HepG2 (cell line): ENCODE measurements around the gene C2CD2. TPM values are rescaled to one million over a fixed set of nuclear protein-coding genes. Genes with fewer than 3 reads are reported as not detected.

ENCODE experiments used
- ATAC-seq: fragments of 200-7000 bp; cut with Tn5 transposase; 3 replicates; pipeline ENCODE4 v1.9.1; 2020; ENCODE audit warnings: mild to moderate bottlenecking, moderate library complexity
- BruUV-seq: library from RNA; stranded (reverse); fragments of 400-500 nt; replicated peaks from 2 replicates; lab custom pipeline; 2021; lab: Mats Ljungman, UMichigan
- CTCF ChIA-PET: fragments of 300-600 bp; formaldehyde crosslinking; extraction: SDS; loops from one replicate; lab custom pipeline; 2021; ENCODE audit warnings: low total read pairs, inconsistent platforms, low intra/inter-chr PET ratio; lab: Yijun Ruan, JAX
- POLR2A ChIA-PET: fragments of 350-600 bp; sonication (Branson Sonifier 250); formaldehyde crosslinking; loops from one replicate; lab custom pipeline; 2020; ENCODE audit warnings: antibody characterized with exemption, inconsistent platforms; lab: Yijun Ruan, JAX
- DNase-seq: peaks from one replicate; pipeline ENCODE4 v3.0.0-alpha.2; 2015; ENCODE audit warnings: low spot score
- FAIRE-seq: peaks from 3 replicates; lab custom pipeline; 2011; peaks lifted over from hg19 to GRCh38; lab: Jason Lieb, UNC
- H2AFZ ChIP-seq: one replicate; pipeline ENCODE4 v1.6.1; 2011; ENCODE audit warnings: low read length, inconsistent platforms
- H3K27ac ChIP-seq: fragments of 300-600 bp; 3 replicates; pipeline ENCODE4 v1.8.0; 2011; ENCODE audit warnings: mixed run types, mild to moderate bottlenecking, mixed read lengths, low read length, inconsistent platforms; ENCODE audit not compliant: insufficient read depth; ENCODE audit errors: extremely low read length
- H3K27me3 ChIP-seq, 2 experiments: fragments of 200-600 bp in 1 of 2; 2 replicates in 1 of 2; 3 replicates in 1 of 2; pipeline versions ENCODE4 v1.6.0 to v1.8.0; 2011; ENCODE audit warnings: low read length in 2 of 2, mild to moderate bottlenecking in 2 of 2, moderate library complexity in 2 of 2, inconsistent platforms in 1 of 2; ENCODE audit not compliant: insufficient read depth in 2 of 2, control insufficient read depth in 1 of 2
- H3K36me3 ChIP-seq, 2 experiments: fragments of 200-600 bp in 1 of 2; replicated peaks in 1 of 2; 2 replicates in 1 of 2; 3 replicates in 1 of 2; pipeline versions ENCODE4 v1.5.1 to v1.8.0; 2011; ENCODE audit warnings: low read length in 2 of 2, inconsistent platforms in 1 of 2; ENCODE audit not compliant: insufficient read depth in 2 of 2, control insufficient read depth in 1 of 2
- H3K4me1 ChIP-seq: 2 replicates; pipeline ENCODE4 v1.5.1; 2012; ENCODE audit warnings: low read length, inconsistent platforms; ENCODE audit not compliant: insufficient read depth
- H3K4me2 ChIP-seq: 2 replicates; pipeline ENCODE4 v1.6.0; 2011; ENCODE audit warnings: low read depth, low read length, inconsistent platforms
- H3K4me3 ChIP-seq, 3 experiments: fragments of 200-600 bp in 1 of 3; sonication (generic), shearing (Covaris generic) in 1 of 3; replicated peaks in 1 of 3; 2 replicates each; pipeline ENCODE4 v1.5.1; 2011 to 2016; ENCODE audit warnings: low read length in 3 of 3, inconsistent platforms in 2 of 3, low read depth in 2 of 3, mild to moderate bottlenecking in 2 of 3, control low read depth in 1 of 3, mixed read lengths in 1 of 3; ENCODE audit not compliant: insufficient read depth in 1 of 3
- H3K79me2 ChIP-seq: one replicate; pipeline ENCODE4 v1.6.1; 2011; ENCODE audit warnings: low read length, inconsistent platforms; ENCODE audit not compliant: insufficient read depth
- H3K9ac ChIP-seq: 2 replicates; pipeline ENCODE4 v1.6.0; 2011; ENCODE audit warnings: mild to moderate bottlenecking, low read depth, low read length, inconsistent platforms; ENCODE audit not compliant: insufficient read depth
- H3K9me3 ChIP-seq: 2 replicates; pipeline ENCODE4 v1.5.1; 2012; ENCODE audit warnings: mild to moderate bottlenecking, low read length
- H4K20me1 ChIP-seq: 2 replicates; pipeline ENCODE4 v1.6.0; 2011; ENCODE audit warnings: inconsistent platforms, mild to moderate bottlenecking, low read length, moderate library complexity; ENCODE audit not compliant: insufficient read depth
- ATRX ChIP-seq: sonication (generic); formaldehyde crosslinking; IDR thresholded peaks from 2 replicates; pipeline ENCODE4 v1.4.0; 2020; ENCODE audit warnings: missing genetic modification reagents, borderline replicate concordance
- DR1 ChIP-seq: sonication (generic); formaldehyde crosslinking; IDR thresholded peaks from 2 replicates; pipeline ENCODE4 v1.8.0; 2021; ENCODE audit warnings: mild to moderate bottlenecking, missing genetic modification reagents, inconsistent platforms
- GTF3A ChIP-seq: sonication (generic); formaldehyde crosslinking; conservative IDR thresholded peaks from 2 replicates; pipeline ENCODE4 v1.4.0; 2020; ENCODE audit warnings: mild to moderate bottlenecking, missing genetic modification reagents
- MAFG ChIP-seq: sonication (generic); formaldehyde crosslinking; IDR thresholded peaks from 2 replicates; pipeline ENCODE4 v1.5.1; 2020; ENCODE audit warnings: mild to moderate bottlenecking, missing genetic modification reagents
- MED13 ChIP-seq: sonication (generic); formaldehyde crosslinking; IDR thresholded peaks from 2 replicates; pipeline ENCODE4 v1.5.0; 2020; ENCODE audit warnings: missing genetic modification reagents
- NFE2L1 ChIP-seq: sonication (generic); formaldehyde crosslinking; IDR thresholded peaks from 2 replicates; pipeline ENCODE4 v1.4.0; 2020; ENCODE audit warnings: missing genetic modification reagents, mild to moderate bottlenecking, borderline replicate concordance
- PCBP1 ChIP-seq: fragments of 200-400 bp; formaldehyde crosslinking; IDR thresholded peaks from 2 replicates; pipeline ENCODE4 v1.6.1; 2017; ENCODE audit warnings: mild to moderate bottlenecking, low read depth, low read length, borderline replicate concordance
- SRSF1 ChIP-seq: fragments of 200-400 bp; formaldehyde crosslinking; optimal IDR thresholded peaks from 2 replicates; pipeline ENCODE3; 2017; ENCODE audit warnings: mild to moderate bottlenecking, low read depth, low read length, moderate library complexity
- ZBTB38 ChIP-seq: sonication (generic); formaldehyde crosslinking; IDR thresholded peaks from 2 replicates; pipeline ENCODE4 v1.5.1; 2020; ENCODE audit warnings: mild to moderate bottlenecking, missing genetic modification reagents
- ZFP90 ChIP-seq: sonication (generic); formaldehyde crosslinking; IDR thresholded peaks from 2 replicates; pipeline ENCODE4 v1.8.0; 2022; ENCODE audit warnings: missing genetic modification reagents, mild to moderate bottlenecking, inconsistent platforms, borderline replicate concordance
- ZNF670 ChIP-seq: sonication (generic); formaldehyde crosslinking; IDR thresholded peaks from 2 replicates; pipeline ENCODE4 v1.8.0; 2022; ENCODE audit warnings: mild to moderate bottlenecking, missing genetic modification reagents, borderline replicate concordance
- WGBS: methylation state at CpG from one replicate; pipeline ENCODE4 v1.1.6; 2017; ENCODE audit warnings: low lambda C conversion rate; 5-methylcytosine and 5-hydroxymethylcytosine counted together
- in situ Hi-C: cut with HindIII; loops from 2 replicates; pipeline ENCODE4 v1.10.0; 2017; ENCODE audit warnings: low pct_unique_long_range_greater_than_20kb; ENCODE audit not compliant: extremely low pct_ligation_motif_present
- intact Hi-C: fragments of 100-400 bp; cut with micrococcal nuclease; formaldehyde crosslinking; loops from one replicate; pipeline ENCODE4 v1.10.0; 2022; ENCODE audit not compliant: unreplicated experiment
- polyA plus RNA-seq, 8 experiments: library from polyadenylated mRNA; depleted of rRNA in 3 of 8; stranded (reverse) in 7 of 8; unstranded in 1 of 8; fragments of >200 nt; fragmentation: Illumina TruSeq in 4 of 8; extraction: Trizol in 4 of 8; gene quantifications; 2 replicates each; pipeline versions ENCODE4 v1.2.1 to v1.2.3, GENCODE V29; 2011 to 2016; ENCODE audit warnings: low read depth in 4 of 8, missing spikeins in 1 of 8, mixed read lengths in 1 of 8; ENCODE audit not compliant: insufficient read depth in 1 of 8
- total RNA-seq, 5 experiments: library from RNA; depleted of rRNA; stranded (reverse); fragments of >200 nt; fragmentation: Illumina TruSeq; extraction: Trizol; gene quantifications; 2 replicates each; pipeline ENCODE4 v1.2.3, GENCODE V29; 2016; ENCODE audit warnings: low read depth in 1 of 5
- TF ChIP-seq, protein P1 (sequence below): IDR thresholded peaks from 2 replicates; pipeline ENCODE4 v1.6.1; 2016
- TF ChIP-seq, protein P2 (sequence below): sonication (generic); formaldehyde crosslinking; IDR thresholded peaks from 2 replicates; pipeline ENCODE4 v1.5.1; 2020; ENCODE audit warnings: missing genetic modification reagents, mild to moderate bottlenecking, borderline replicate concordance

C2CD2 gene
- total and polyA plus RNA-seq, 2 of the 13 experiments (the other 11 are each of a cell fraction or from before 2014, with no cell fraction given), result 12.5 to 19.7 TPM

DNA sequence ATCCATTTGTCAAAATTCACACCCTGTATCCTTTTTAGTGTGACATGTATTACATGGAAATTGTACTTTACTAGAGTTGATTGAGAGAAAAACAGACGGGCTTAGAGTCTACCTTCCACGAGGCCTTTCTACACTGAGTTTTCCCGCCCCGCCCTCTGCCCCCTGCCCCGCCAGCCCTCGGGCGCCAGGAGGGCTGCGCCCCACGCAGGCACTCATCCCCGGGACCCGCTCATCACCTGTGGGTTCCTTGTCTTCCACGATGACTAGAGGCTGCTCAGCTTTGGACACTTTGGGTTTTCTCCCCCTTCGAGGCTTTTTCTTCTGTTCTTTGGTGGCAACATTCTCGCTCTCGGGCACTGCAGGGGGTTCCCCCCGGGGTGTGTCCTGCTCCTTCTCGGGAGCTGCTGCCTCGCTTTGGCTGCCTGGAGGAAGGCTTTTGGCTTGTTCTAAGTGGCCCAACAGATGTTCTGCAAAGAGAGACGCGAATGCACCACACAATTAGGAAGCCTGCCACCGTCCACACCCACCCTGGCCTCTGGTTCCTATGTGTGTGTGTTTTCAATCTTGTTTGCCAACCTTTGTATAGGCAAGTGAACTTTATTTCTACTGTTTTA lies 114.3 kb downstream of the C2CD2 start:
- CTCF ChIA-PET, result no interaction called here
- Histone ChIP-seq H3K27me3 (no peaks in the 10 kb centered on the region), H3K27ac (no peak overlapping the region), H3K36me3 (peaks cover 4 to 43% of the 10 kb centered on the region in 2 experiments; a peak in 4 of 5 replicates), H3K4me1 (no peaks in the 10 kb centered on the region), H3K79me2 (no peaks in the 10 kb centered on the region), H3K4me3 (no peak overlapping the region), H2AFZ (no peak overlapping the region), H4K20me1 (no peaks in the 10 kb centered on the region), H3K9me3 (peaks cover 9% of the 10 kb centered on the region), H3K9ac (no peak overlapping the region), H3K4me2 (no peak overlapping the region)
- no peak for TF ChIP-seq SRSF1
- no peak for TF ChIP-seq DR1 (CRISPR knock-in tag)
- TF ChIP-seq GTF3A (CRISPR knock-in tag), result no peak
- TF ChIP-seq, protein P1, sequence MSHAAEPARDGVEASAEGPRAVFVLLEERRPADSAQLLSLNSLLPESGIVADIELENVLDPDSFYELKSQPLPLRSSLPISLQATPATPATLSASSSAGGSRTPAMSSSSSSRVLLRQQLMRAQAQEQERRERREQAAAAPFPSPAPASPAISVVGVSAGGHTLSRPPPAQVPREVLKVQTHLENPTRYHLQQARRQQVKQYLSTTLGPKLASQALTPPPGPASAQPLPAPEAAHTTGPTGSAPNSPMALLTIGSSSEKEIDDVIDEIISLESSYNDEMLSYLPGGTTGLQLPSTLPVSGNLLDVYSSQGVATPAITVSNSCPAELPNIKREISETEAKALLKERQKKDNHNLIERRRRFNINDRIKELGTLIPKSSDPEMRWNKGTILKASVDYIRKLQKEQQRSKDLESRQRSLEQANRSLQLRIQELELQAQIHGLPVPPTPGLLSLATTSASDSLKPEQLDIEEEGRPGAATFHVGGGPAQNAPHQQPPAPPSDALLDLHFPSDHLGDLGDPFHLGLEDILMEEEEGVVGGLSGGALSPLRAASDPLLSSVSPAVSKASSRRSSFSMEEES (CRISPR knock-in tag), result no peak
- no peak for TF ChIP-seq ZFP90 (CRISPR knock-in tag)
- no peak for TF ChIP-seq ZNF670
- TF ChIP-seq MAFG (CRISPR knock-in tag), result no peak
- TF ChIP-seq NFE2L1, result no peak
- TF ChIP-seq PCBP1, result no peak
- TF ChIP-seq MED13 (CRISPR knock-in tag), result no peak
- TF ChIP-seq ATRX, result no peak
- TF ChIP-seq ZBTB38 (CRISPR knock-in tag), result no peak
- TF ChIP-seq, protein P2, sequence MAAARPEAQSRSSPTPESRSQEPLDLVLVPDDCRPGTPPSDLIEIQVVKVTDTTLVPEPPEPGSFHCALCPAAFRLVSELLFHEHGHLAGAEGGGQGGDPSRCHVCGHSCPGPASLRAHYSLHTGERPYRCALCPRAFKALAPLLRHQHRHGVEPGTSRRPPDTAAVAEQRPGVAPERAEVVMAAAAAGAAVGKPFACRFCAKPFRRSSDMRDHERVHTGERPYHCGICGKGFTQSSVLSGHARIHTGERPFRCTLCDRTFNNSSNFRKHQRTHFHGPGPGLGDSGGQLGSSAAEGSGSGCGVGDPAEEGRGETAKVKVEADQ (CRISPR knock-in tag), result no peak
- intact Hi-C loops (no loop called here), in situ Hi-C loops (no loop called here)
- FAIRE-seq, result no peak
- WGBS, result 96% methylated on average over 21 of the region's 21 CpGs
- ATAC-seq, result no peak
- POLR2A ChIA-PET, result no interaction called here
- no TSS peak for BruUV-seq
- DNase-seq, result no peak
